ENCODE measurements around the gene RAMACL. TPM values are rescaled to one million over a fixed set of nuclear protein-coding genes. Genes with fewer than 3 reads are reported as not detected.

The RAMACL gene
- total RNA-seq, 2 donors from 2014 or later: 0.99 to 10.9 TPM

DNA sequence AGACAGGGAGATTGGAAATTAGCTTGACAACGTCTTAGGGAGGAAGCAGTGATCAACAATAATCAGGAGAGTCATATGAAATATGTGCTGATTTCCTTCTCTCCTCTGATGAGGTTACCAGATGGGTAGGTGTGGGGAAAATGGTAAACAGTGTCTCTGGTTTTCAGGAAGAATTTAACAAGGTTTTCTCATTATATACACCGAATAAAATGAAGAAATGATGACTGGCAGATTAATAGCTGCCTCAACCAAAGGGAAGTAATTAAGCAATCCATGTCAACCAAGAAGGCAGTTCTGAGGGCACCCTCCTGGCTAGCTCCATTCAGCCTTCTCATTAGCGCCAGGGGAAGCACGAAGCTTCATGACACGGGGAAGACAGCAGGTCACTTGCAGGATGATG is 12.7 kb upstream of the RAMACL start:
- Histone ChIP-seq H3K9me3 (no peaks in the 10 kb centered on the region), H3K4me1 (no peaks in the 10 kb centered on the region), H3K4me3 (no peak overlapping the region), H3K36me3 (replicated peaks in 1 of 2; ENCODE audit: insufficient read depth in 1 of 2, low read depth in 2 of 2) (no peaks in the 10 kb centered on the region), H3K27ac (peak overlapping the region in 1 of 4 donors; percentile 39), H3K27me3 (no peaks in the 10 kb centered on the region)
- TF ChIP-seq, protein P1, sequence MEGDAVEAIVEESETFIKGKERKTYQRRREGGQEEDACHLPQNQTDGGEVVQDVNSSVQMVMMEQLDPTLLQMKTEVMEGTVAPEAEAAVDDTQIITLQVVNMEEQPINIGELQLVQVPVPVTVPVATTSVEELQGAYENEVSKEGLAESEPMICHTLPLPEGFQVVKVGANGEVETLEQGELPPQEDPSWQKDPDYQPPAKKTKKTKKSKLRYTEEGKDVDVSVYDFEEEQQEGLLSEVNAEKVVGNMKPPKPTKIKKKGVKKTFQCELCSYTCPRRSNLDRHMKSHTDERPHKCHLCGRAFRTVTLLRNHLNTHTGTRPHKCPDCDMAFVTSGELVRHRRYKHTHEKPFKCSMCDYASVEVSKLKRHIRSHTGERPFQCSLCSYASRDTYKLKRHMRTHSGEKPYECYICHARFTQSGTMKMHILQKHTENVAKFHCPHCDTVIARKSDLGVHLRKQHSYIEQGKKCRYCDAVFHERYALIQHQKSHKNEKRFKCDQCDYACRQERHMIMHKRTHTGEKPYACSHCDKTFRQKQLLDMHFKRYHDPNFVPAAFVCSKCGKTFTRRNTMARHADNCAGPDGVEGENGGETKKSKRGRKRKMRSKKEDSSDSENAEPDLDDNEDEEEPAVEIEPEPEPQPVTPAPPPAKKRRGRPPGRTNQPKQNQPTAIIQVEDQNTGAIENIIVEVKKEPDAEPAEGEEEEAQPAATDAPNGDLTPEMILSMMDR (IDR thresholded peaks at IDR 0.05): no peak
- no peak for TF ChIP-seq POLR2A (IDR thresholded peaks at IDR 0.05)
- no peak for DNase-seq
- no peak for ATAC-seq
- 58 to 66% methylated on average over 5 of the region's 5 CpGs for WGBS, 2 donors
- intact Hi-C loops (cut with DNase I): no loop called here

DNA sequence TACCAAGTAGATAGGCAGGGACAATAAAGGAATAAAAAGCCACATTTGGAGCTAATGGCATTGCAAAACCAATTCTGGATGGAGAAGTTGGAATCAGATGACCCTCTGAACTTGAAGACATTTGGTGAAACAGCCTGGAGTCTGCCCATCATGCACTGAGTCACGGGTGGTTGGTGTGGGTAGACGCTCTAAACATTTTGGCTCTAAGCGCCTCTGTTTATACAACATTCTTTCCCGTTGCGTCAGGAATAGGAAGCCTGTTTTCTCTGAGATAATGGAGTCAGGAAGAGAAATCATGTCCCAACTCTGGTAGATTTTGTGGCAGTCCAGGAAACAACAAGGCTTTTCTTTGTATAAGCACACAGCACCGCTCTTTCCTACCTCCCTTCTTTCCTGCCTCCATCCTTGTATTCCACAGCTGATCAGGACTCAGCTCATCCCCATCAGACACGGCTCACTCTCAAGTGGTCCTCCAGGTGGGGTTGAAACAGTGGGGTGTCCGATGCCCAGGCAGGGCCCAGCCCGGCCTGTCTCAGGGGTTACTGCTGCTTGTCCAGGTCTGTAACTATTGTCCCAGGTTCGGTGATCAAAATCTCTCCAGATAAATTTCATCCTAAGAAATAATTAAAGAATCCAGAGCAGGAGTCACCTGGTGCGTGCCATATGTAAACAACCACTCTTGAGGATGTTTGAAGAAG is 12.1 kb upstream of the RAMACL start:
- Histone ChIP-seq H3K9me3 (no peaks in the 10 kb centered on the region), H3K36me3 (replicated peaks in 1 of 2; ENCODE audit: insufficient read depth in 1 of 2, low read depth in 2 of 2) (no peaks in the 10 kb centered on the region), H3K4me1 (no peaks in the 10 kb centered on the region), H3K4me3 (no peak overlapping the region), H3K27ac (peak overlapping the region in 1 of 4 donors; percentile 39), H3K27me3 (no peaks in the 10 kb centered on the region)
- TF ChIP-seq POLR2A (IDR thresholded peaks at IDR 0.05): no peak
- TF ChIP-seq, protein P1 (IDR thresholded peaks at IDR 0.05): no peak
- 75 to 81% methylated on average over 11 of the region's 11 CpGs for WGBS, 2 donors
- intact Hi-C loops (cut with DNase I): no loop called here
- ATAC-seq (peak; percentile 63), DNase-seq (peak in 1 of 4 donors; percentile 49)

DNA sequence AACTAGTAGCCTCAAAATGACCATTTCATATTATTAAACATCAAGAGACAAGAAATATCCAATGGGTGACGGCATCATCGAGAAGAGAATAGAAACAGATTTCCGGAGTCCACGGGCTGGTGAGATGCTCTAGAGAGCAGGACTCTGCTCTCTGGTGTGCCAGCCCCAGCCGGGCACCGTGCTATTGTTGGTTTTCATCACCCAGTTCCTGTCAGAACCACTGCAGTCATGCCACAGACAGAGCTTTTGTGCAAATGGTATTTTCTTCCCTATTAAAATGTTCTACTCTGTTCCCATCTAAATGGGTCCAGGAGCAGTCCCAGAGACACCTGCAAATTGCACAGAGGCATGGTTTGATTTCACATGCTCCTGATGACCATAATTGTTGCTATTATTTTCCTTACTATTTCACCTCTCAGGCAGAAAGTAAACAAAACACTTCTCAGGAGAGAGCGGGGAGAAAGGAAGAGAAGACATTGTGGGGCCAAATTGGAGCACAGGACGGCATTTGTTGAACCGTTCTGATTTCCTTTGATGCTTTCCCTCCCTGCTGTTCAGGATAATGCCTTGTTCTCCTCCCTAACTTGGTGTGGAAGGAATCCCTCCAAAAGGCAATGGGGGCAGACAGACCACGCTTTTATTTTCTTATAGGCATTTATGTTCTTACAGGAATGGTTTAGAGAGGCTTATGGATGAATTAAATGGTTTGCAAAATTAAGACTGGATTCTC is 11.4 kb upstream of the RAMACL start:
- Histone ChIP-seq H3K27ac (peak overlapping the region in 1 of 4 donors; percentile 23), H3K9me3 (no peaks in the 10 kb centered on the region), H3K36me3 (replicated peaks in 1 of 2; ENCODE audit: insufficient read depth in 1 of 2, low read depth in 2 of 2) (no peaks in the 10 kb centered on the region), H3K4me3 (no peak overlapping the region), H3K27me3 (no peaks in the 10 kb centered on the region), H3K4me1 (no peaks in the 10 kb centered on the region)
- no peak for DNase-seq
- no peak for TF ChIP-seq POLR2A (IDR thresholded peaks at IDR 0.05)
- TF ChIP-seq, protein P1 (IDR thresholded peaks at IDR 0.05): no peak
- intact Hi-C loops (cut with DNase I): no loop called here
- ATAC-seq: no peak
- WGBS, 2 donors: 81 to 90% methylated on average over 10 of the region's 10 CpGs

DNA sequence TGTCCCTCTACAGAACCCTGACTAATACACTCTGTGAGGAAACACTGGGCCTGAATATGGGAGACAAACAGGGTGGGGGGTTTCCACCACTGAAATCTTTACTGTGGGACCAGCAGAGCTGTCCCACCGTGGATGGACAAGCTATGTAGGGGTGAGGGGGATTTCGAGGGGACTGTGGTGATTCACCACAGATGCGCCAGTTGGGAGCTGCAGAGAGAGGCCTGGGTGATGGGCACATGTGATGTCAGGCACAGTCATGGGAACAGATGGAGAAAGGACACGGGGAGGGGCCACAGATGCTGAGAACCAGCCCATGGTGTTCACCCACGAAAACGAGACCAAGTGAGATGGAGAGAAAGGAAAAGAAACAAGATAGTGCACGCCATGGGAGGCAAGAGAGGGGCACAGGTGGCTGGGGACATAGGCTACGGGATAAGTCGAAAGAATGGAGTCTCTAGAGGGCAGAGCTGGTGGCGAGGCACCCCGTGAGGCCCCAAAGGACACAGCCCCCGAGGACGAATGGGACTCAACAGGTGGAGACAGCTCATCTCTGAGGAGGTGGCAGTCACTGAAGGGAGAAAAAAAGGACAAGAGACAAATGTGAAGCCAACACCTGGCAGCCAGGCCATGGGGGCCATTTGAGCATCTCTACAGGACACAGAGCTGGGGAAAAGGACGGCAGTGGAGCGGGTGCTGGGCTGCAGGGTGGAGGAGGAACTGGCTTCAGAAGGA is 10.5 kb upstream of the RAMACL start:
- Histone ChIP-seq H3K36me3 (replicated peaks in 1 of 2; ENCODE audit: insufficient read depth in 1 of 2, low read depth in 2 of 2) (no peaks in the 10 kb centered on the region), H3K9me3 (no peaks in the 10 kb centered on the region), H3K4me1 (no peaks in the 10 kb centered on the region), H3K4me3 (no peak overlapping the region), H3K27me3 (no peaks in the 10 kb centered on the region), H3K27ac (no peak overlapping the region)
- intact Hi-C loops (cut with DNase I): no loop called here
- TF ChIP-seq POLR2A (IDR thresholded peaks at IDR 0.05): no peak
- TF ChIP-seq, protein P1 (IDR thresholded peaks at IDR 0.05): no peak
- no peak for ATAC-seq
- WGBS, 2 donors: 88 to 94% methylated on average over 15 of the region's 15 CpGs
- no peak for DNase-seq
